Left lung (tissue), 10 donors: ENCODE data around the gene DHRSX. TPM values are rescaled to one million over a fixed set of nuclear protein-coding genes. Genes with fewer than 3 reads are reported as not detected.

Source experiments
- ATAC-seq: fragments of 200-7000 bp; cut with Tn5 transposase; one replicate; pipeline ENCODE4 v1.9.1; 2020; ENCODE audit warnings: moderate library complexity
- DNase-seq, 4 donors: peaks; one replicate each; pipeline ENCODE4 v3.0.0-alpha.2; 2013 to 2020
- H3K27ac ChIP-seq, 2 donors: fragments of 200-600 bp; sonication (generic) in 1 of 2; one replicate each; pipeline versions ENCODE4 v1.5.0 to v1.8.0; 2020 to 2021
- H3K27me3 ChIP-seq, 2 donors: fragments of 200-600 bp; sonication (generic) in 1 of 2; one replicate each; pipeline versions ENCODE4 v1.5.0 to v1.8.0; 2020 to 2021
- H3K36me3 ChIP-seq, 2 donors: fragments of 200-600 bp; sonication (generic) in 1 of 2; one replicate each; pipeline versions ENCODE4 v1.5.0 to v1.8.0; 2020 to 2021
- H3K4me1 ChIP-seq, 2 donors: fragments of 200-600 bp; one replicate each; pipeline ENCODE4 v1.8.0; 2021
- H3K4me3 ChIP-seq, 2 donors: fragments of 200-600 bp; sonication (generic) in 1 of 2; one replicate each; pipeline versions ENCODE4 v1.5.0 to v1.8.0; 2020 to 2021; ENCODE audit warnings: mild to moderate bottlenecking in 1 of 2
- H3K9me3 ChIP-seq, 2 donors: fragments of 200-600 bp; sonication (generic) in 1 of 2; one replicate each; pipeline versions ENCODE4 v1.5.0 to v1.8.0; 2020 to 2021
- CTCF ChIP-seq, 2 donors: fragments of 200-600 bp; sonication (generic) in 1 of 2; IDR thresholded peaks; one replicate each; pipeline versions ENCODE4 v1.5.0 to v1.8.0; 2021; ENCODE audit warnings: antibody characterized with exemption in 2 of 2
- intact Hi-C, 2 donors: fragments of 100-400 bp; cut with DNase I; formaldehyde crosslinking; loops; one replicate each; pipeline versions ENCODE4 v1.11.2 to v1.14.2; 2022
- polyA plus RNA-seq, 6 donors: library from polyadenylated mRNA; unstranded; fragments of 120-200 nt; gene quantifications; one replicate each; pipeline ENCODE4 v1.2.1, GENCODE V29; 2013; ENCODE audit not compliant: insufficient read length in 6 of 6
- total RNA-seq, 2 donors: library from RNA; stranded (reverse); fragmentation: NEBNext Ultra II Directional; extraction: Animal tissue kit (Norgen Biotek cat#: 25700); gene quantifications; one replicate each; pipeline ENCODE4 v1.2.1, GENCODE V29; 2021
- donor health status: DM: no; HTN: yes; CAD: no.
- donor health status: DM: no; HTN: no; CAD: no.

Gene DHRSX
- total and polyA plus RNA-seq, 8 donors = 20.2 to 31.5 (median 26.8) TPM

DNA sequence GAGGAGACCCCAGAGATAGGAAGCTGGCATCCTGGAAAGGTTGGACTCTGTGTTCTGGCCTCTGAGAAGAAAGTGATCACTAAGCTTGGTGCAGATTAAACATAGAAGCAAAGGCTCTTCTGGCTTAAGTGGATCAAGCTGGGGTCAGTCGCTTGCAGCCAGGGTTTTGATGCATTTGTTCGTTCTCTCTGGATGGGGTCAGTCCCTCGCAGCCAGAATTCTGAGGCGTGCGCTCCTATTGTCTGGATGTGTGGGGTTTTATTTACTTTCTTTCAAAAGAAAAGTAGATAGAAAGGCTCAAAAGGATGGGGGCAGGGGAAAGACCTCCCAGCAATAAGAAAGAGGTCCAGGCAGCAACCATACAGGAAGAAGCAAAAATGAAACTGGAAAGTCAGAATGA is 152.6 kb downstream of the DHRSX start:
- Histone ChIP-seq H3K9me3 (peaks cover 0 to 3% of the 10 kb centered on the region in 2 donors), H3K4me3 (no peak overlapping the region), H3K27me3 (no peaks in the 10 kb centered on the region), H3K36me3 (peaks cover 0 to 8% of the 10 kb centered on the region in 2 donors), H3K4me1 (no peaks in the 10 kb centered on the region), H3K27ac (no peak overlapping the region)
- intact Hi-C loops = no loop called here
- ATAC-seq = no peak
- DNase-seq = no peak
- TF ChIP-seq CTCF (IDR thresholded peaks at IDR 0.05) = no peak

DNA sequence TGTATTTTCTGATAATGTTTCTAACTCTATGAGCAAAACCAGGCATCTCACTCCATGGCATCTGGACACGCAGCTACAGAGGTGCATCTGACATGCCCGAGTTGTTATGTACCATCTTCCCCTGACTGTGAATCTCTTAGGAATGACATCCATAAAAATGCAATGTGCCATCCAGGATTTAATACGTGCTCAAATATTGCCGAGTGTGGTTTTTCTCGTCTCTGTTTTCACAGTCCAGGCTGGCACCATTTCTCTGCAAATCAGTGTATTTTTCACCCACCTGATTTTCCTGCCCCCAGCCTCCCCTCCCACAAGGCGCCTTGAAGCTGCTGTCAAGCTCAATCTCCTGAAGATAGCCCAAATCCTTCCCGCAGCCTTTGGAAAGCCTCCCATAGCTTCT is 154.6 kb downstream of the DHRSX start:
- no peaks in the 10 kb centered on the region for H3K4me1 ChIP-seq
- H3K36me3 ChIP-seq = peaks cover 0 to 9% of the 10 kb centered on the region in 2 donors
- H3K9me3 ChIP-seq = peaks cover 0 to 3% of the 10 kb centered on the region in 2 donors
- TF ChIP-seq CTCF (IDR thresholded peaks at IDR 0.05) = no peak
- ATAC-seq = no peak
- no peak overlapping the region for H3K27ac ChIP-seq
- intact Hi-C loops = no loop called here
- no peak overlapping the region for H3K4me3 ChIP-seq
- no peak for DNase-seq
- no peaks in the 10 kb centered on the region for H3K27me3 ChIP-seq

- Histone ChIP-seq H3K9me3 (peaks cover 0 to under 1% of the 10 kb centered on the region in 2 donors), H3K4me1 (no peaks in the 10 kb centered on the region), H3K4me3 (no peak overlapping the region), H3K27me3 (no peaks in the 10 kb centered on the region), H3K27ac (no peak overlapping the region), H3K36me3 (peaks cover 0 to 15% of the 10 kb centered on the region in 2 donors)
- intact Hi-C loops = no loop called here
- DNase-seq (no peak), ATAC-seq (no peak)
- no peak for TF ChIP-seq CTCF (IDR thresholded peaks at IDR 0.05)
These were observed 155.2 kb downstream of the DHRSX start for GRCh38 chrX:2345562-2345961.

DNA sequence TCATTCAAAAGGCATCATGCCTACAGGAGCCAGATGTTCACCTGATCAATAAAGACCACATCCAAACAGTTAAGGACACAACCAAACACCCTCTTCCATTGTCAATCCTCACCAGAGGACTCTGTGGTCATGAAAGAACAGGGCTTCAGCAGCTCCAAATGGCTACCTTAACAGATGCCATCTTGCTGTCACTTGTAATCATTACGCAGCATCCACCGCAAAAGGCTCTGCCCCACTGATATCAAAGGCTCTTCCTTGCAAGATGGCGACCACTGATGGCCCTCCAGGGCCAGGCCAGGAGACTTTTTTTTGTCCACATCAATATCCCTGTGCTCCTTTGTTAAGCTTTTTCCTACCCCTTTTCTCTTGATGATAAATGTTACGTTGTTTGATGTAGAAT is 157.4 kb downstream of the DHRSX start:
- intact Hi-C loops = no loop called here
- peaks cover 0 to 2% of the 10 kb centered on the region in 2 donors for H3K9me3 ChIP-seq
- ATAC-seq = no peak
- TF ChIP-seq CTCF (IDR thresholded peaks at IDR 0.05) = no peak
- no peak overlapping the region for H3K4me3 ChIP-seq
- no peaks in the 10 kb centered on the region for H3K4me1 ChIP-seq
- no peaks in the 10 kb centered on the region for H3K27me3 ChIP-seq
- peaks cover 0 to 16% of the 10 kb centered on the region in 2 donors for H3K36me3 ChIP-seq
- no peak overlapping the region for H3K27ac ChIP-seq
- DNase-seq = no peak

DNA sequence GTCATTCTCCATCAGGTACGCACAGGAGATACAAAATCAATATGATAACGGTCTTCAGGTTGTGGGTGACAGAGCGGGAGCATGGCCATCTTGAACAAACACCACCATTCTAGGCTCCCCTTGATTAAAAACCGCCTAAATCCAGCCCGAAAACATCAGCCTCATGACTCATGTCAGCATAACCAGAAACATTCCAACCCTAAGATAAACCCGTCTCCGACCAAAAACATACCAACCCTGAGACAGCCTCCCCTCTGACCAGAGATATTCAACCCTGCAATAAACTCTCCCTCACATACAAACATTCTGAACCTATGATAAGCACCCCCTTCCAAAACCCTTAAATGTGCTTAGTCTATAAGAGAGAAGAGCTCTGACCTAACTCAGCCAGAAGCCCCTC is 157.9 kb downstream of the DHRSX start:
- TF ChIP-seq CTCF (IDR thresholded peaks at IDR 0.05) = no peak
- no peak for ATAC-seq

More for the DNA sequence above, 157.9 kb downstream of the DHRSX start:
- Histone ChIP-seq H3K36me3 (peaks cover 0 to 16% of the 10 kb centered on the region in 2 donors), H3K4me3 (no peak overlapping the region), H3K27me3 (no peaks in the 10 kb centered on the region), H3K9me3 (peaks cover 0 to 2% of the 10 kb centered on the region in 2 donors), H3K27ac (no peak overlapping the region), H3K4me1 (no peaks in the 10 kb centered on the region)
- DNase-seq = no peak
- intact Hi-C loops = no loop called here
